ENCODE results near the gene RPS6KA1. TPM values are rescaled to one million over a fixed set of nuclear protein-coding genes. Genes with fewer than 3 reads are reported as not detected.

Gene RPS6KA1
- total RNA-seq, 2 experiments from 2014 or later, result 29.1 to 29.6 TPM

DNA sequence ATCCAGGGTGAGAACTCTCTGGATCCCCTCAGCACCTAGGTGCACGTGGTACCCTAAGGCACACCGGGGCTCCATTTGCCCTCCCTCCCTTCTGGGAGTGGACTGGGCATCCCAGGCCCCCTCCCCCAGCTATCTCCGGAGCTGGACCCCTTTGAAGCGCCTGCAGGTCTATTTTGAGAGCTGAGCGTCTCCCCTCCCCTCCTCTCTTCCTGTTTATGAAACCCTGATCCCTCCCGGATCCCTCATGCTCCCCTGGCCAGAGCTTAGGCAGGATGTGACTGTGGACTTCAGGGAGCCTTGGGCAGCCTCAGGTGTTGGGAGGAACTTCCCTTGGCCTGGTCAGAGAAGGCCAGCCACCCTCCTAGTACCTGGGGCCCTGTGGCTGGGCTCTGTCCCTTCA is 10.2 kb downstream of the RPS6KA1 start:
- H3K4me3 ChIP-seq (ENCODE audit: low read length), result no peak overlapping the region
- H3K27ac ChIP-seq (ENCODE audit: low read depth in 1 of 2, low read length in 2 of 2), result peak overlapping the region; percentile 60 to 75
- no peak for ATAC-seq (ENCODE audit: poor library complexity)
- H3K4me1 ChIP-seq (ENCODE audit: insufficient read depth, low read length), result peaks cover 98% of the 10 kb centered on the region
- Mint-ChIP-seq H3K36me3 (ENCODE audit: low read depth) (no peaks in the 10 kb centered on the region), H3K4me1 (ENCODE audit: low read depth) (peaks cover 75% of the 10 kb centered on the region), H3K4me3 (peak overlapping the region; percentile 73), H3K27me3 (no peaks in the 10 kb centered on the region), H3K9me3 (no peaks in the 10 kb centered on the region), H3K27ac (peak overlapping the region; percentile 84)
- H3K27me3 ChIP-seq (ENCODE audit: control insufficient read depth in 1 of 2, insufficient read depth in 2 of 2, low read length in 2 of 2), result no peaks in the 10 kb centered on the region
- H3K36me3 ChIP-seq (ENCODE audit: insufficient read depth, low read length), result no peaks in the 10 kb centered on the region
- POLR2A ChIA-PET, result interaction anchor here (1.1 to 3.9 kb wide), 5 partner anchors 10 to 153 kb away, joined by 3 to 41 read pairs (median 5); partner anchors contain the start of genes HMGN2 and RPS6KA1
- intact Hi-C loops (cut with DNase I, micrococcal nuclease), result no loop called here
- peak in 2 of 14 experiments; percentile 21 to 25 for DNase-seq
- no peaks in the 10 kb centered on the region for H3K9me3 ChIP-seq (ENCODE audit: control insufficient read depth in 1 of 2, insufficient read depth in 1 of 2, low read length in 2 of 2)
- CTCF ChIA-PET, result no interaction called here
- no peak for TF ChIP-seq CTCF (IDR thresholded peaks at IDR 0.05)

DNA sequence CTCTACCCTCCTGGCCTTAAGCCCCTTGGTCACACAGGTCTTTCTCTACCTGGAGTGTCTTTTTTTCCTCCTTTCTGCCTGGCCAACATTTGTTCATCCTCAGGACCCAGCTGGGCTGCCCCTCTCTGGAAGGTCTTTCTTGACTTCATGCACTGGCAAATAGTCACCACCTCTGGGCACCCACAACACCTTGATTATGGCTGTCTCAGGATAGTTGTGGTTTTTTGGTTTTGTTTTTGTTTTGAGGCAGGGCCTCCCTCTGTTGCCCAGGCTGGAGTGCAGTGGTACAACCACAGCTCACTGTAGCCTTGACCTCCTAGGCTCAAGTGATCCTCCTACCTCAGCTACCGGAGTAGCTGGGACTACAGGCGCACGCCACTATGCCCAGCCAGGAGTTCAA is 10.8 kb downstream of the RPS6KA1 start:
- H3K4me1 Mint-ChIP-seq (ENCODE audit: low read depth), result peaks cover 75% of the 10 kb centered on the region
- ChIA-PET POLR2A (interaction anchor here (1.1 to 3.9 kb wide), 5 partner anchors 10 to 152 kb away, joined by 3 to 41 read pairs (median 5); partner anchors contain the start of genes HMGN2 and RPS6KA1), CTCF (no interaction called here)
- no peaks in the 10 kb centered on the region for H3K27me3 Mint-ChIP-seq
- Histone ChIP-seq H3K27ac (ENCODE audit: low read depth in 1 of 2, low read length in 2 of 2) (peak overlapping the region; percentile 60 to 75), H3K4me3 (ENCODE audit: low read length) (no peak overlapping the region), H3K4me1 (ENCODE audit: insufficient read depth, low read length) (peaks cover 98% of the 10 kb centered on the region), H3K9me3 (ENCODE audit: control insufficient read depth in 1 of 2, insufficient read depth in 1 of 2, low read length in 2 of 2) (no peaks in the 10 kb centered on the region), H3K27me3 (ENCODE audit: control insufficient read depth in 1 of 2, insufficient read depth in 2 of 2, low read length in 2 of 2) (no peaks in the 10 kb centered on the region), H3K36me3 (ENCODE audit: insufficient read depth, low read length) (no peaks in the 10 kb centered on the region)
- peak overlapping the region; percentile 84 for H3K27ac Mint-ChIP-seq
- peak in 2 of 14 experiments; percentile 24 to 43 for DNase-seq
- ATAC-seq (ENCODE audit: poor library complexity), result no peak
- no peak for TF ChIP-seq CTCF (IDR thresholded peaks at IDR 0.05)
- intact Hi-C loops (cut with DNase I, micrococcal nuclease), result no loop called here
- H3K9me3 Mint-ChIP-seq, result no peaks in the 10 kb centered on the region
- H3K4me3 Mint-ChIP-seq, result peak overlapping the region; percentile 73
- peaks cover 1% of the 10 kb centered on the region for H3K36me3 Mint-ChIP-seq (ENCODE audit: low read depth)

- no peaks in the 10 kb centered on the region for H3K27me3 Mint-ChIP-seq
- POLR2A ChIA-PET, result interaction anchor here (0.7 to 3.9 kb wide), 8 partner anchors 10 to 324 kb away, joined by 3 to 41 read pairs (median 6); partner anchors contain the start of genes HMGN2, PIGV and RPS6KA1
These were observed 11.9 kb downstream of the RPS6KA1 start for GRCh38 chr1:26541431-26541815.

More at GRCh38 chr1:26541431-26541815, 11.9 kb downstream of the RPS6KA1 start:
- H3K36me3 Mint-ChIP-seq (ENCODE audit: low read depth), result peaks cover 4% of the 10 kb centered on the region
- no peak for DNase-seq
- intact Hi-C loops (cut with DNase I, micrococcal nuclease), result no loop called here
- H3K27ac Mint-ChIP-seq, result peak overlapping the region; percentile 77
- Histone ChIP-seq H3K4me3 (ENCODE audit: low read length) (peak overlapping the region; percentile 40), H3K36me3 (ENCODE audit: insufficient read depth, low read length) (no peaks in the 10 kb centered on the region), H3K27ac (ENCODE audit: low read depth in 1 of 2, low read length in 2 of 2) (peak overlapping the region; percentile 80 to 83), H3K9me3 (ENCODE audit: control insufficient read depth in 1 of 2, insufficient read depth in 1 of 2, low read length in 2 of 2) (no peaks in the 10 kb centered on the region), H3K27me3 (ENCODE audit: control insufficient read depth in 1 of 2, insufficient read depth in 2 of 2, low read length in 2 of 2) (no peaks in the 10 kb centered on the region), H3K4me1 (ENCODE audit: insufficient read depth, low read length) (peaks cover 100% of the 10 kb centered on the region)
- H3K4me1 Mint-ChIP-seq (ENCODE audit: low read depth), result peaks cover 84% of the 10 kb centered on the region
- peak overlapping the region; percentile 82 for H3K4me3 Mint-ChIP-seq
- TF ChIP-seq CTCF (IDR thresholded peaks at IDR 0.05), result no peak
- CTCF ChIA-PET, result interaction anchor here (1.2 to 2.0 kb wide), 5 partner anchors 11 to 61 kb away, joined by 3 to 13 read pairs (median 4); no protein-coding TSS in a partner anchor
- no peaks in the 10 kb centered on the region for H3K9me3 Mint-ChIP-seq
- no peak for ATAC-seq (ENCODE audit: poor library complexity)

Data from CD4-positive, alpha-beta T cell (primary cell).